Measurements from ENCODE around the gene GAA.

The GAA gene

GRCh38 chr17:80104321-80104955 lies 3.1 kb downstream of the GAA start:
- no peak for TF ChIP-seq CTCF (IDR thresholded peaks at IDR 0.05; ENCODE audit: control insufficient read depth, extremely low read depth, insufficient read depth)
- H3K4me3 ChIP-seq (ENCODE audit: low read depth, low read length), result no peak overlapping the region
- no peak for DNase-seq (ENCODE audit: low read depth)

- no peak for DNase-seq (ENCODE audit: low read depth)
Measured at GRCh38 chr17:80104956-80105375, 3.6 kb downstream of the GAA start.

GRCh38 chr17:80105762-80106161 lies 4.4 kb downstream of the GAA start:
- no peak for DNase-seq (ENCODE audit: low read depth)
- no peak for TF ChIP-seq CTCF (IDR thresholded peaks at IDR 0.05; ENCODE audit: control insufficient read depth, extremely low read depth, insufficient read depth)
- no peak overlapping the region for H3K4me3 ChIP-seq (ENCODE audit: low read depth, low read length)

More at GRCh38 chr17:80104956-80105375, 3.6 kb downstream of the GAA start:
- TF ChIP-seq CTCF (IDR thresholded peaks at IDR 0.05; ENCODE audit: control insufficient read depth, extremely low read depth, insufficient read depth), result no peak
- no peak overlapping the region for H3K4me3 ChIP-seq (ENCODE audit: low read depth, low read length)

GRCh38 chr17:80106176-80106575 lies 4.8 kb downstream of the GAA start:
- no peak for TF ChIP-seq CTCF (IDR thresholded peaks at IDR 0.05; ENCODE audit: control insufficient read depth, extremely low read depth, insufficient read depth)
- DNase-seq (ENCODE audit: low read depth), result no peak

GRCh38 chr17:80106751-80107150 lies 5.4 kb downstream of the GAA start:
- H3K4me3 ChIP-seq (ENCODE audit: low read depth, low read length), result no peak overlapping the region
- no peak for DNase-seq (ENCODE audit: low read depth)
- TF ChIP-seq CTCF (IDR thresholded peaks at IDR 0.05; ENCODE audit: control insufficient read depth, extremely low read depth, insufficient read depth), result no peak

More at GRCh38 chr17:80106176-80106575, 4.8 kb downstream of the GAA start:
- no peak overlapping the region for H3K4me3 ChIP-seq (ENCODE audit: low read depth, low read length)

GRCh38 chr17:80107231-80108021 lies 6.0 kb downstream of the GAA start:
- H3K4me3 ChIP-seq (ENCODE audit: low read depth, low read length), result no peak overlapping the region
- TF ChIP-seq CTCF (IDR thresholded peaks at IDR 0.05; ENCODE audit: control insufficient read depth, extremely low read depth, insufficient read depth), result no peak
- DNase-seq (ENCODE audit: low read depth), result no peak

Measured in LNCaP clone FGC (cell line).